GM12878 (cell line): ENCODE data around the gene SYK. TPM values are rescaled to one million over a fixed set of nuclear protein-coding genes. Genes with fewer than 3 reads are reported as not detected.
A peak's percentile ranks its signal among the peaks of the same experiment; 100 is the strongest.

Experiments used
- ATF3 ChIP-seq: IDR thresholded peaks from 2 replicates; pipeline ENCODE4 v1.6.1; 2011; ENCODE audit warnings: low read depth, mild to moderate bottlenecking, low read length, moderate library complexity, borderline replicate concordance; ENCODE audit errors: extremely low read depth
- ATF7 ChIP-seq: fragments of 450-650 bp; IDR thresholded peaks from 2 replicates; pipeline ENCODE4 v1.6.1; 2016; ENCODE audit warnings: low read depth, mild to moderate bottlenecking
- BACH1 ChIP-seq: fragments of 450-650 bp; IDR thresholded peaks from 2 replicates; pipeline ENCODE4 v1.6.1; 2017; ENCODE audit warnings: mild to moderate bottlenecking, borderline replicate concordance
- BCL3 ChIP-seq: IDR thresholded peaks from 2 replicates; pipeline ENCODE4 v1.6.1; 2011; ENCODE audit warnings: borderline replicate concordance, low read depth, mild to moderate bottlenecking, moderate library complexity, low read length; ENCODE audit not compliant: insufficient read depth, poor library complexity, severe bottlenecking
- CEBPZ ChIP-seq: fragments of 150-350 bp; IDR thresholded peaks from 2 replicates; pipeline ENCODE4 v1.6.1; 2016; ENCODE audit warnings: low read depth, low read length
- CHD1 ChIP-seq: IDR thresholded peaks from 2 replicates; pipeline ENCODE4 v1.6.1; 2012; ENCODE audit warnings: low read depth, low read length, improper control_type of control experiment
- HDAC6 ChIP-seq: fragments of 200-600 bp; sonication (generic); IDR thresholded peaks from one replicate; pipeline ENCODE4 v1.8.0; 2017; ENCODE audit warnings: antibody characterized with exemption; ENCODE audit not compliant: unreplicated experiment
- JUND ChIP-seq: IDR thresholded peaks from 2 replicates; pipeline ENCODE4 v1.6.1; 2012; ENCODE audit warnings: low read depth, mild to moderate bottlenecking, low read length, improper control_type of control experiment, moderate library complexity
- KAT2A ChIP-seq: conservative IDR thresholded peaks from 2 replicates; pipeline ENCODE4 v1.6.1; 2011; ENCODE audit warnings: low read depth, low read length; ENCODE audit not compliant: control insufficient read depth
- MTA3 ChIP-seq: IDR thresholded peaks from 2 replicates; pipeline ENCODE4 v1.6.1; 2012; ENCODE audit warnings: low read length, inconsistent platforms, borderline replicate concordance
- NFYB ChIP-seq: IDR thresholded peaks from 2 replicates; pipeline ENCODE4 v1.6.1; 2011; ENCODE audit warnings: low read depth, mild to moderate bottlenecking, low read length, improper control_type of control experiment, moderate library complexity; ENCODE audit not compliant: insufficient read depth
- NR2C1 ChIP-seq: fragments of 450-650 bp; IDR thresholded peaks from 2 replicates; pipeline ENCODE4 v1.6.1; 2017; ENCODE audit warnings: antibody characterized with exemption, mild to moderate bottlenecking, moderate library complexity
- PKNOX1 ChIP-seq: fragments of 450-650 bp; IDR thresholded peaks from 2 replicates; pipeline ENCODE4 v1.6.1; 2016; ENCODE audit warnings: mild to moderate bottlenecking
- POLR2A ChIP-seq: IDR thresholded peaks from 2 replicates; pipeline ENCODE4 v1.6.1; 2011; ENCODE audit warnings: low read depth, mild to moderate bottlenecking, low read length
- POLR2AphosphoS5 ChIP-seq: IDR thresholded peaks from 2 replicates; pipeline ENCODE4 v1.6.1; 2011; ENCODE audit warnings: mild to moderate bottlenecking, low read length, inconsistent platforms
- POU2F2 ChIP-seq: IDR thresholded peaks from 3 replicates; pipeline ENCODE4 v1.6.1; 2011; ENCODE audit warnings: low read depth, mild to moderate bottlenecking, low read length, borderline replicate concordance
- RB1 ChIP-seq: fragments of 450-650 bp; formaldehyde crosslinking; IDR thresholded peaks from 2 replicates; pipeline ENCODE4 v1.6.1; 2017; ENCODE audit warnings: mild to moderate bottlenecking, borderline replicate concordance
- RBBP5 ChIP-seq: fragments of 200-600 bp; sonication (generic); conservative IDR thresholded peaks from 2 replicates; pipeline ENCODE4 v1.6.1; 2016
- RFX5 ChIP-seq: IDR thresholded peaks from 2 replicates; pipeline ENCODE4 v1.6.1; 2011; ENCODE audit warnings: low read depth, low read length, improper control_type of control experiment
- SIX5 ChIP-seq: IDR thresholded peaks from 2 replicates; pipeline ENCODE4 v1.6.1; 2011; ENCODE audit warnings: mild to moderate bottlenecking, low read depth, low read length, moderate library complexity; ENCODE audit not compliant: severe bottlenecking
- SKIL ChIP-seq: fragments of 450-650 bp; IDR thresholded peaks from 2 replicates; pipeline ENCODE4 v1.6.1; 2017; ENCODE audit warnings: mild to moderate bottlenecking, low read depth, inconsistent platforms; ENCODE audit not compliant: poor library complexity, severe bottlenecking
- WRNIP1 ChIP-seq: IDR thresholded peaks from 2 replicates; pipeline ENCODE4 v1.6.1; 2011; ENCODE audit warnings: low read depth, low read length, improper control_type of control experiment, borderline replicate concordance
- ZBED1 ChIP-seq: IDR thresholded peaks from 2 replicates; pipeline ENCODE4 v1.6.1; 2016; ENCODE audit warnings: borderline replicate concordance
- ZNF384 ChIP-seq: IDR thresholded peaks from 2 replicates; pipeline ENCODE4 v1.6.1; 2012; ENCODE audit warnings: low read depth, mild to moderate bottlenecking, low read length, improper control_type of control experiment, borderline replicate concordance
- ZZZ3 ChIP-seq: IDR thresholded peaks from 2 replicates; pipeline ENCODE4 v1.6.1; 2011; ENCODE audit warnings: low read depth; ENCODE audit not compliant: control insufficient read depth, insufficient read length
- polyA plus RNA-seq, 11 experiments: library from polyadenylated mRNA; depleted of rRNA in 4 of 11; unstranded in 6 of 11; stranded (reverse) in 5 of 11; fragments of >200 nt; fragmentation: Nextera tagmentation in 4 of 11; fragmentation: Illumina TruSeq in 1 of 11; extraction: Ambion mirVana in 4 of 11; extraction: Trizol in 1 of 11; gene quantifications; 1 replicate in 1 of 11; 2 replicates in 10 of 11; pipeline versions ENCODE4 v1.2.1 to v1.2.3, GENCODE V29; 2011 to 2016; ENCODE audit warnings: inconsistent platforms in 2 of 11, missing spikeins in 2 of 11, low read depth in 1 of 11
- total RNA-seq, 4 experiments: library from RNA; depleted of rRNA in 3 of 4; stranded (reverse); fragments of >200 nt in 3 of 4; fragmentation: Illumina TruSeq in 1 of 4; extraction: Trizol in 1 of 4; gene quantifications; 2 replicates each; pipeline versions ENCODE4 v1.2.1 to v1.2.3, GENCODE V29; 2013 to 2021

SYK gene
- total and polyA plus RNA-seq, 10 of the 15 experiments (the other 5 are each of a cell fraction or from before 2014, with no cell fraction given) = 6.5 to 135 (median 68.8) TPM

GRCh38 chr9:90793729-90794128, 7.9 kb upstream of the SYK start (continued):
- TF ChIP-seq SKIL (peak; percentile 66), POLR2AphosphoS5 (no peak), KAT2A (no peak), PKNOX1 (no peak), ZZZ3 (no peak), WRNIP1 (no peak), RBBP5 (no peak), BCL3 (no peak), BACH1 (no peak), SIX5 (no peak), POU2F2 (peak; percentile 92), MTA3 (no peak; the same call in 1 of the 2 replicates), ATF7 (peak; percentile 70; the same call in 1 of the 2 replicates), ZNF384 (no peak), ATF3 (no peak), ZBED1 (peak; percentile 81; the same call in 1 of the 2 replicates), HDAC6 (no peak), NFYB (no peak), JUND (no peak), RFX5 (no peak), CHD1 (no peak), CEBPZ (no peak), NR2C1 (no peak), POLR2A (no peak), RB1 (no peak)
